ENCODE measurements around the gene KRAS.

The KRAS gene

DNA sequence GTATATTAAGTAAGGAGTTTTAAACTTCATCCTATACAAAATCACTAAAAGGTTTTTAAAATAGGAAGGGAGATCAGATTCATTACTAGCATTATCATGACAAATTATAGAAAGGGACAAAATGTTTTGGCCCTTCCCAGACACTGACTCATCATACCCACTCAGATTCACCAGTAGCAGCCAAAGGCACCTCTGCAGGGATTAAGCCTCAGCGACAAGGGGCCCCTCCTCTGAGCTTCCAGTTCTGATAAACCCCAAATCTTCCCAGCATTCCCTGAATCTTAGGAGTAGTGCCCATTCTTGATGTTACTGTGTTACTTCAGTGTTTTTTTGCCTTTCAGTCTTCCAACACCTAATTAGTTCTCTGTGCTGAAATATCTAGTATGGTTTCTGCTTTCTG, 14.5 kb downstream of the KRAS start:
- Histone ChIP-seq H3K4me3 (ENCODE audit: insufficient read depth, low read length, poor library complexity, severe bottlenecking) (no peak overlapping the region), H3K79me2 (ENCODE audit: insufficient read depth, low read length) (peaks cover 32% of the 10 kb centered on the region)

DNA sequence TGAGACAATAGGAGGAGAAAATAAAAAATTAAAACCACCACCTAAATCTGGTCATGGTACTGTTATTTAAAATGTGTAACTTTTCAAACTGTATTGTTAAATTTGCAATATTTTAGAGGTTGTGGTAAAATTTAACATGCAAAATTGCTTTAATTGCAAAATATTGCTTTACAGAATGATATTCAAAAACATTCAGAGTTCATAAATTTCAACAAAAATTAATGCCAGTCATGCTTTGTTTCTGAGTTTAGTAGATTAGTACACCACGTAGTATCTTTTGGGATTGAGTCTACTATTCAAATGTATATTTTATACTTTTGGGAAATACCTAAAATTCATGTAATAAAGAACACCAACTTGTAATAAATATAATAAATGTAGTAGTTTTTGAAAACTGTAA, 37.4 kb downstream of the KRAS start:
- Histone ChIP-seq H4K20me1 (ENCODE audit: low read depth, low read length) (no peaks in the 10 kb centered on the region), H3K27me3 (ENCODE audit: low read length) (no peaks in the 10 kb centered on the region), H3K9ac (ENCODE audit: low read length) (no peak overlapping the region), H3K79me2 (ENCODE audit: insufficient read depth, low read length) (no peaks in the 10 kb centered on the region), H3K9me3 (ENCODE audit: insufficient read depth, low read length) (no peaks in the 10 kb centered on the region), H3K9me2 (replicated peaks; ENCODE audit: insufficient read depth, low read length) (no peaks in the 10 kb centered on the region), H2AFZ (ENCODE audit: low read depth, low read length, severe bottlenecking) (no peak overlapping the region), H3K36me3 (ENCODE audit: low read length) (peaks cover 10% of the 10 kb centered on the region; the same call in 1 of the 2 replicates), H3K4me3 (ENCODE audit: insufficient read depth, low read length, poor library complexity, severe bottlenecking) (no peak overlapping the region), H3K4me2 (ENCODE audit: low read depth, low read length, poor library complexity, severe bottlenecking) (no peak overlapping the region), H3F3A (ENCODE audit: insufficient read depth) (no peaks in the 10 kb centered on the region), H3K27ac (ENCODE audit: low read depth, low read length) (no peak overlapping the region)
- TF ChIP-seq, protein P1, sequence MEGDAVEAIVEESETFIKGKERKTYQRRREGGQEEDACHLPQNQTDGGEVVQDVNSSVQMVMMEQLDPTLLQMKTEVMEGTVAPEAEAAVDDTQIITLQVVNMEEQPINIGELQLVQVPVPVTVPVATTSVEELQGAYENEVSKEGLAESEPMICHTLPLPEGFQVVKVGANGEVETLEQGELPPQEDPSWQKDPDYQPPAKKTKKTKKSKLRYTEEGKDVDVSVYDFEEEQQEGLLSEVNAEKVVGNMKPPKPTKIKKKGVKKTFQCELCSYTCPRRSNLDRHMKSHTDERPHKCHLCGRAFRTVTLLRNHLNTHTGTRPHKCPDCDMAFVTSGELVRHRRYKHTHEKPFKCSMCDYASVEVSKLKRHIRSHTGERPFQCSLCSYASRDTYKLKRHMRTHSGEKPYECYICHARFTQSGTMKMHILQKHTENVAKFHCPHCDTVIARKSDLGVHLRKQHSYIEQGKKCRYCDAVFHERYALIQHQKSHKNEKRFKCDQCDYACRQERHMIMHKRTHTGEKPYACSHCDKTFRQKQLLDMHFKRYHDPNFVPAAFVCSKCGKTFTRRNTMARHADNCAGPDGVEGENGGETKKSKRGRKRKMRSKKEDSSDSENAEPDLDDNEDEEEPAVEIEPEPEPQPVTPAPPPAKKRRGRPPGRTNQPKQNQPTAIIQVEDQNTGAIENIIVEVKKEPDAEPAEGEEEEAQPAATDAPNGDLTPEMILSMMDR (IDR thresholded peaks at IDR 0.05; ENCODE audit: insufficient read depth, low read length, poor library complexity, severe bottlenecking): no peak
- TF ChIP-seq EZH2phosphoT487 (conservative IDR thresholded peaks at IDR 0.05; ENCODE audit: low read length): no peak

More for the DNA sequence above, 14.5 kb downstream of the KRAS start:
- no peak overlapping the region for H3K9ac ChIP-seq (ENCODE audit: low read length)
- H3K36me3 ChIP-seq (ENCODE audit: low read length): peaks cover 11% of the 10 kb centered on the region; the same call in 1 of the 2 replicates
- H3K9me3 ChIP-seq (ENCODE audit: insufficient read depth, low read length): no peaks in the 10 kb centered on the region
- TF ChIP-seq EZH2phosphoT487 (conservative IDR thresholded peaks at IDR 0.05; ENCODE audit: low read length): no peak
- TF ChIP-seq, protein P1 (IDR thresholded peaks at IDR 0.05; ENCODE audit: insufficient read depth, low read length, poor library complexity, severe bottlenecking): no peak
- H3K27ac ChIP-seq (ENCODE audit: low read depth, low read length): no peak overlapping the region
- H3F3A ChIP-seq (ENCODE audit: insufficient read depth): peaks cover under 1% of the 10 kb centered on the region; the same call in 1 of the 2 replicates
- H4K20me1 ChIP-seq (ENCODE audit: low read depth, low read length): no peaks in the 10 kb centered on the region; the same call in 1 of the 2 replicates
- H3K9me2 ChIP-seq (replicated peaks; ENCODE audit: insufficient read depth, low read length): no peaks in the 10 kb centered on the region
- no peak overlapping the region for H3K4me2 ChIP-seq (ENCODE audit: low read depth, low read length, poor library complexity, severe bottlenecking)
- no peak overlapping the region for H2AFZ ChIP-seq (ENCODE audit: low read depth, low read length, severe bottlenecking)
- no peaks in the 10 kb centered on the region for H3K27me3 ChIP-seq (ENCODE audit: low read length)

DNA sequence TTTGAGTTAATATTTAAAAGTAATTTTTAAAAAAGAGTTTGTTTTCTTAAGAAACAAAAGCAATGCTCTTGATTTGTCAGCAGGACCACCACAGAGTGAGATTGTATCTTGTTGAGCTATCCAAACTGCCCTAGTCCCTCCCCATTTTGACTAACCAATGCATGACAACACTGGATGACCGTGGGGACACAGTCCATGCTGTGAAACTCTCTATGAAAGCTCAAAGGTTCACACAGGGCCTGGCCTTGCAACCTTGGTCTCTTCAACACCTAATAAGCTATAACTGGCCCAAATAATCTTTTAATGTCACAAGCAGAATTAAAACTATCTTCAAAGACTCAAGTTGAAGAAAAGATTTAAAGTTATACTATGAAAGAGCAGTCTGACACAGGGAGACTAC, 42.2 kb downstream of the KRAS start:
- TF ChIP-seq, protein P1 (IDR thresholded peaks at IDR 0.05; ENCODE audit: insufficient read depth, low read length, poor library complexity, severe bottlenecking): no peak
- no peak for TF ChIP-seq EZH2phosphoT487 (conservative IDR thresholded peaks at IDR 0.05; ENCODE audit: low read length)
- no peak overlapping the region for H2AFZ ChIP-seq (ENCODE audit: low read depth, low read length, severe bottlenecking)
- H3K4me3 ChIP-seq (ENCODE audit: insufficient read depth, low read length, poor library complexity, severe bottlenecking): no peak overlapping the region
- no peak overlapping the region for H3K9ac ChIP-seq (ENCODE audit: low read length)
- no peak overlapping the region for H3K27ac ChIP-seq (ENCODE audit: low read depth, low read length)
- H3K9me2 ChIP-seq (replicated peaks; ENCODE audit: insufficient read depth, low read length): no peaks in the 10 kb centered on the region
- peaks cover 10% of the 10 kb centered on the region; the same call in 1 of the 2 replicates for H3K36me3 ChIP-seq (ENCODE audit: low read length)
- H3K27me3 ChIP-seq (ENCODE audit: low read length): no peaks in the 10 kb centered on the region
- no peaks in the 10 kb centered on the region; the same call in 1 of the 2 replicates for H3F3A ChIP-seq (ENCODE audit: insufficient read depth)
- no peak overlapping the region for H3K4me2 ChIP-seq (ENCODE audit: low read depth, low read length, poor library complexity, severe bottlenecking)
- H4K20me1 ChIP-seq (ENCODE audit: low read depth, low read length): no peaks in the 10 kb centered on the region
- H3K9me3 ChIP-seq (ENCODE audit: insufficient read depth, low read length): no peaks in the 10 kb centered on the region
- no peaks in the 10 kb centered on the region for H3K79me2 ChIP-seq (ENCODE audit: insufficient read depth, low read length)

All from SU-DHL-6 (cell line).